ENCODE data around the gene SCUBE3.

Gene SCUBE3

GRCh38 chr6:35179901-35180535 lies 33.7 kb upstream of the SCUBE3 start:
- TF ChIP-seq CTCF (IDR thresholded peaks at IDR 0.05; ENCODE audit: low read length, missing control alignments): no peak
- H3K4me3 ChIP-seq (replicated peaks; ENCODE audit: low read depth, low read length): no peak overlapping the region
- DNase-seq (ENCODE audit: low read depth): no peak

GRCh38 chr6:35181308-35181932 lies 32.3 kb upstream of the SCUBE3 start:
- peak; percentile 73 for DNase-seq (ENCODE audit: low read depth)
- TF ChIP-seq CTCF (IDR thresholded peaks at IDR 0.05; ENCODE audit: low read length, missing control alignments): no peak
- H3K4me3 ChIP-seq (replicated peaks; ENCODE audit: low read depth, low read length): no peak overlapping the region

GRCh38 chr6:35181933-35182612 lies 31.7 kb upstream of the SCUBE3 start:
- no peak for TF ChIP-seq CTCF (IDR thresholded peaks at IDR 0.05; ENCODE audit: low read length, missing control alignments)
- H3K4me3 ChIP-seq (replicated peaks; ENCODE audit: low read depth, low read length): no peak overlapping the region

GRCh38 chr6:35183281-35183680 lies 30.5 kb upstream of the SCUBE3 start:
- no peak for TF ChIP-seq CTCF (IDR thresholded peaks at IDR 0.05; ENCODE audit: low read length, missing control alignments)
- H3K4me3 ChIP-seq (replicated peaks; ENCODE audit: low read depth, low read length): no peak overlapping the region
- DNase-seq (ENCODE audit: low read depth): no peak

More at GRCh38 chr6:35181933-35182612, 31.7 kb upstream of the SCUBE3 start:
- DNase-seq (ENCODE audit: low read depth): peak; percentile 86

GRCh38 chr6:35183935-35184334 lies 29.8 kb upstream of the SCUBE3 start:
- no peak for TF ChIP-seq CTCF (IDR thresholded peaks at IDR 0.05; ENCODE audit: low read length, missing control alignments)
- no peak overlapping the region for H3K4me3 ChIP-seq (replicated peaks; ENCODE audit: low read depth, low read length)
- DNase-seq (ENCODE audit: low read depth): no peak

- no peak for DNase-seq (ENCODE audit: low read depth)
- no peak for TF ChIP-seq CTCF (IDR thresholded peaks at IDR 0.05; ENCODE audit: low read length, missing control alignments)
- H3K4me3 ChIP-seq (replicated peaks; ENCODE audit: low read depth, low read length): no peak overlapping the region
Measured at GRCh38 chr6:35184580-35185301, 29.0 kb upstream of the SCUBE3 start.

All from fibroblast of pulmonary artery (primary cell).